Stomach (tissue), 9 donors: ENCODE results near the gene SGK1. TPM values are rescaled to one million over a fixed set of nuclear protein-coding genes. Genes with fewer than 3 reads are reported as not detected.

ENCODE experiments used
- DNase-seq, 2 donors: peaks; one replicate each; pipeline versions ENCODE4 v3.0.0 to v3.0.0-alpha.2; 2013 to 2019
- H3K27ac ChIP-seq, 5 donors: fragments of 200-600 bp in 4 of 5; sonication (generic) in 4 of 5; one replicate each; pipeline ENCODE4 v1.5.1; 2013 to 2019; ENCODE audit warnings: mild to moderate bottlenecking in 1 of 5, moderate library complexity in 1 of 5
- H3K27me3 ChIP-seq, 3 donors: fragments of 200-600 bp; sonication (generic); one replicate each; pipeline ENCODE4 v1.5.1; 2017 to 2019; ENCODE audit warnings: mixed run types in 1 of 3
- H3K36me3 ChIP-seq, 4 donors: fragments of 200-600 bp; sonication (generic); 1 replicate in 3 of 4; 2 replicates in 1 of 4; pipeline ENCODE4 v1.5.1; 2016 to 2019
- H3K4me1 ChIP-seq, 4 donors: fragments of 200-600 bp; sonication (generic); one replicate each; pipeline ENCODE4 v1.5.1; 2016 to 2019
- H3K4me3 ChIP-seq, 4 donors: fragments of 200-600 bp; sonication (generic) in 3 of 4; one replicate each; pipeline ENCODE4 v1.5.1; 2016 to 2019; ENCODE audit warnings: mild to moderate bottlenecking in 1 of 4
- H3K9me3 ChIP-seq, 4 donors: fragments of 200-600 bp; sonication (generic); one replicate each; pipeline ENCODE4 v1.5.1; 2016 to 2019
- CTCF ChIP-seq, 7 experiments: fragments of 450-650 bp in 4 of 7; fragments of 200-600 bp in 3 of 7; sonication (generic) in 3 of 7; IDR thresholded peaks; one replicate each; pipeline ENCODE4 v1.5.1; 2016 to 2019; ENCODE audit warnings: antibody characterized with exemption in 7 of 7, control low read depth in 2 of 7, mild to moderate bottlenecking in 1 of 7
- EP300 ChIP-seq: sonication (generic); formaldehyde crosslinking; IDR thresholded peaks from one replicate; pipeline ENCODE4 v1.6.1; 2017; ENCODE audit warnings: antibody characterized with exemption
- POLR2A ChIP-seq, 4 donors: fragments of 450-650 bp; IDR thresholded peaks; one replicate each; pipeline ENCODE4 v1.6.1; 2016; ENCODE audit warnings: antibody characterized with exemption in 4 of 4, control low read depth in 2 of 4, mild to moderate bottlenecking in 1 of 4, moderate library complexity in 1 of 4
- POLR2AphosphoS5 ChIP-seq, 3 donors: sonication (generic); formaldehyde crosslinking; IDR thresholded peaks; one replicate each; pipeline ENCODE4 v1.6.1; 2016; ENCODE audit warnings: antibody characterized with exemption in 3 of 3
- WGBS, 5 donors: extraction: QIAGEN DNeasy Blood & Tissue Kit in 3 of 5; methylation state at CpG; one replicate each; pipeline versions ENCODE4 v1.1.5 to v1.1.7; 2013 to 2018; 5-methylcytosine and 5-hydroxymethylcytosine counted together
- intact Hi-C: fragments of 100-400 bp; cut with DNase I; formaldehyde crosslinking; loops from one replicate; pipeline ENCODE4 v1.15.1; 2023; ENCODE audit warnings: low total_unique reads
- polyA plus RNA-seq, 3 donors: library from polyadenylated mRNA; stranded (reverse); fragments of 200-250 nt; gene quantifications; one replicate each; pipeline ENCODE4 v1.2.3, GENCODE V29; 2013
- total RNA-seq, 5 donors: library from RNA; depleted of rRNA; stranded (reverse); fragments of >200 nt; gene quantifications; one replicate each; pipeline versions ENCODE4 v1.1.0 to v1.2.3, GENCODE V29; 2014 to 2016
- donor health status: healthy with polysubstance abuse.
- donor health status: Bipolar disorder and iron deficiency.
- donor health status: healthy.

SGK1 gene
- total and polyA plus RNA-seq, 8 donors: 72.3 to 347 (median 154) TPM

DNA sequence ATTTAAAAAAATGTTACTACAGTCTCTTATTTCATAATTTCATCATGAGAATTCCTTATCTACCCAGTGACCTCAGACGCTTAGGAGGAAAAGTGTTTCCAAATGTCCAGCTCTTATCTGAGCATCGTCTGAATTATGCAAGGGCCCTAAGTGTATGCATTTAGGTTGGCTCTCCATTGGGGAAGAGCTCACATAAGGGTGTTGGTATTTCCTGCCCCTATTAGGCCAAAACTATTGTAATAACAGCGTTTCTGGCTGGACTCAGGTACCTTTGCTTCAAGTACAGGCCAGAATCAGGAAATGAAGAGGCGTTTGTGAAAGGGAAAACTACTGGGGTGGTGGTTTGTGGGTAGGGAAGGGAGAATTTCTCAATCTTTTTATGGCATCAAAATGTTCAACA, 40.4 kb upstream of the SGK1 start:
- no peak overlapping the region for H3K4me3 ChIP-seq
- H3K9me3 ChIP-seq: peaks cover 0 to 11% (median 0%) of the 10 kb centered on the region in 4 donors
- 59 to 70% (median 66%) methylated on average over 4 of the region's 4 CpGs for WGBS, 5 donors
- H3K36me3 ChIP-seq: no peaks in the 10 kb centered on the region
- H3K4me1 ChIP-seq: no peaks in the 10 kb centered on the region
- no peaks in the 10 kb centered on the region for H3K27me3 ChIP-seq
- DNase-seq: no peak
- H3K27ac ChIP-seq: no peak overlapping the region
- no peak for TF ChIP-seq CTCF (IDR thresholded peaks at IDR 0.05)
- TF ChIP-seq POLR2A (IDR thresholded peaks at IDR 0.05): no peak
- no peak for TF ChIP-seq POLR2AphosphoS5 (IDR thresholded peaks at IDR 0.05)
- TF ChIP-seq EP300: no peak
- intact Hi-C loops: no loop called here

DNA sequence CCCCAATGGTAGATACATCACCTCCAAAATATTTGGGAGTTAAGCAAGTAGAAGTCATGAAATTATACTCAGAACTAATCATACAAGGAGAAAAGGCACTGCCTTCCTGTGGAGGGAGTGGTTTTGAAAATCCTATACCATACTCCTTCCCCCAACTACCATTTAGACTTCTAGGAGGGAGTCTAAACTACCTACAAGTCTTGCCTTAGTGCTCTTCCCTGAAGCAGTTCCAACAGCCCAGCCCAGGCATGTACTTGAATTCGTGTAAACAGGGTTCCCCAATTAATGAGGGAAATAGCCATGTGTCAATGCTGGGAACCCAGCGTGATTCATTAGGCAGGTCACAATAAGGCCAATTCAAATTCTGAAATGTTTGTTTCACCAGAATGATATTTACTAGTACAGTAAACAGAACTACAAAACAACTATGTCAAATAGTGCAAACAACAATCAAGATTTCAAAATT, 39.1 kb upstream of the SGK1 start:
- Histone ChIP-seq H3K36me3 (no peaks in the 10 kb centered on the region), H3K27ac (no peak overlapping the region), H3K9me3 (peaks cover 0 to 11% (median 0%) of the 10 kb centered on the region in 4 donors), H3K27me3 (no peaks in the 10 kb centered on the region), H3K4me3 (no peak overlapping the region), H3K4me1 (no peaks in the 10 kb centered on the region)
- TF ChIP-seq POLR2A (IDR thresholded peaks at IDR 0.05) (no peak), POLR2AphosphoS5 (IDR thresholded peaks at IDR 0.05) (no peak), CTCF (IDR thresholded peaks at IDR 0.05) (no peak), EP300 (no peak)
- DNase-seq: no peak
- intact Hi-C loops: no loop called here
- WGBS, 5 donors: 67 to 85% (median 76%) methylated on average over 2 of the region's 2 CpGs

DNA sequence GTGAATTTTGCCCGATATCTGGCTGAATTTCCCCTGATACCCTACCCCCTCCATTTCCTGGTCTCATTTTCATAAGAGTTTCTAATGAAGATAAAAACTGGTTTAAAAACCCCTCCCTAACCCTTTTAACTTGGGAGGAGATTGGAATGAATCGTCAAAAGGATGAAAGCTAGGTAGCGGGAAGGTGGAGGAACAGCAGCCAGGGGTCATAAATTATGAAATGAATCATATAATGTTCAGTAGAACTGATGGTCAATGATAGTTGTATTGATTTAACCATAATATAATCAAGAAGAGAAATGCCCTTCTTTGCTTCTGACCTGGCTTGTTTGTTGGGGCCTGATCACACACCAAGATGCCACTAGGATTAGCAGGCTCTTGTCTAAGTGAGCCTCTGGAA, 38.5 kb upstream of the SGK1 start:
- H3K4me1 ChIP-seq: no peaks in the 10 kb centered on the region
- 95 to 98% (median 96%) methylated on average over 3 of the region's 3 CpGs for WGBS, 5 donors

DNA sequence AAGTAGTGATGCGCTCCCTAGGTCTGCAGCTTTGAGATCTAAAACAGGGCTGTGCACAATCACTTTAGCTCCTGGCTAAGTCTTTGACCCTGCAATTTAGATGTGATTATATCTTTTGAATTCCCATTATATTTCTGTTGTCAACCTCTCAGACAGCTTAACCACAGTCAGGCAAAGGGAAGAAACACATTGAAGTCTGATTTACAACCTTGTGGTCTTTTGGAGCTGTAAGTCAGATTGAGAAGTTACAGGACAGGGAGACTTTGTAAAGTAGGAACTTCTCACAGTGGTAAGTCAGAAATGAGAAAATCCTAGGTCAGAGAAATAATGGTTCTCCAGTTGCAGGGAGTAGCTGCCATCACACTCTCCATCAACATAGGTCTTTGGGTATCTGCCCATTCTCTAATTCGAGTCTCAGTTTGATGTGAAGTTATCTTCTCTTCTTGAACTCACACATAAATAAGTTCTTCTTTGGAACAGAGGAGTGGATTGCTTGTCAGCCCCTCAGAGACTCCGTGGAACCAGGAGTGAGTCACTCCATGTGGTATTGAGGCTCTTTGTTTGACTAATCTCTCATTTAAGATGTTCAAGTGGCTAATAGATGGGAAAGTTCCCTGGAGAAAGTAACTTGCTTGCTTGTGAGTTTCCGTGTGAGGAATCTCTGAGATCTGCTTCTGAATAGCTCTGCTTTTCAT, 35.0 kb upstream of the SGK1 start:
- H3K4me1 ChIP-seq: no peaks in the 10 kb centered on the region
- intact Hi-C loops: no loop called here
- no peaks in the 10 kb centered on the region for H3K36me3 ChIP-seq
- TF ChIP-seq CTCF (IDR thresholded peaks at IDR 0.05) (no peak), POLR2AphosphoS5 (IDR thresholded peaks at IDR 0.05) (no peak), POLR2A (IDR thresholded peaks at IDR 0.05) (no peak), EP300 (no peak)
- H3K4me3 ChIP-seq: no peak overlapping the region
- no peaks in the 10 kb centered on the region for H3K27me3 ChIP-seq
- H3K27ac ChIP-seq: no peak overlapping the region
- 68 to 79% (median 71%) methylated on average over 4 of the region's 4 CpGs for WGBS, 5 donors
- H3K9me3 ChIP-seq: peaks cover 0 to 11% (median 0%) of the 10 kb centered on the region in 4 donors
- no peak for DNase-seq

More for the DNA sequence above, 38.5 kb upstream of the SGK1 start:
- no peaks in the 10 kb centered on the region for H3K27me3 ChIP-seq
- TF ChIP-seq CTCF (IDR thresholded peaks at IDR 0.05) (no peak), EP300 (no peak), POLR2AphosphoS5 (IDR thresholded peaks at IDR 0.05) (no peak), POLR2A (IDR thresholded peaks at IDR 0.05) (no peak)
- H3K9me3 ChIP-seq: peaks cover 0 to 11% (median 0%) of the 10 kb centered on the region in 4 donors
- H3K36me3 ChIP-seq: no peaks in the 10 kb centered on the region
- no peak overlapping the region for H3K4me3 ChIP-seq
- H3K27ac ChIP-seq: no peak overlapping the region
- no peak for DNase-seq
- intact Hi-C loops: no loop called here
